ENCODE results near the gene GAB3.

GRCh38 chrX:154758696-154759095, 7.8 kb upstream of the GAB3 start:
- TF ChIP-seq CTCF (conservative IDR thresholded peaks at IDR 0.05 in 1 of 2, IDR thresholded peaks at IDR 0.05 in 1 of 2; ENCODE audit: extremely low read depth in 1 of 2, insufficient read depth in 1 of 2, low read depth in 1 of 2, low read length in 2 of 2), result no peak
- TF ChIP-seq EZH2 (IDR thresholded peaks at IDR 0.05; ENCODE audit: borderline replicate concordance, low read length), result no peak

Measured in mammary epithelial cell (primary cell).